GM19023 (cell line): ENCODE results near the gene PAH.
"Not testable (repeated sequence)": the region's sequence is repeated elsewhere in the genome, so short reads cannot be mapped to it uniquely, and the experiment has no call there.

Experiments used
- ATAC-seq: cut with Tn5 transposase; IDR thresholded peaks from one replicate; pipeline ENCODE4 v1.9.1; 2021; ENCODE audit warnings: mild to moderate bottlenecking, moderate library complexity; ENCODE audit not compliant: unreplicated experiment

The PAH gene

GRCh38 chr12:102833687-102834441 is 83.2 kb downstream of the PAH start:
- ATAC-seq = no peak

- not testable (repeated sequence) for ATAC-seq
These were observed 84.2 kb downstream of the PAH start for GRCh38 chr12:102832826-102833225.

GRCh38 chr12:102824218-102824835 is 92.7 kb downstream of the PAH start:
- ATAC-seq = no peak

GRCh38 chr12:102821149-102821548 is 95.9 kb downstream of the PAH start:
- ATAC-seq = no peak

- ATAC-seq = no peak
These were observed 100.1 kb downstream of the PAH start for GRCh38 chr12:102816816-102817434.

GRCh38 chr12:102814691-102815367 is 102.2 kb downstream of the PAH start:
- no peak for ATAC-seq

GRCh38 chr12:102812344-102812743 is 104.7 kb downstream of the PAH start:
- ATAC-seq = no peak

- no peak for ATAC-seq
These were observed 105.8 kb downstream of the PAH start for GRCh38 chr12:102811110-102811737.

- no peak for ATAC-seq
These were observed 108.6 kb downstream of the PAH start for GRCh38 chr12:102808412-102808811.

GRCh38 chr12:102806592-102806991 is 110.5 kb downstream of the PAH start:
- no peak for ATAC-seq

GRCh38 chr12:102806110-102806509 is 110.9 kb downstream of the PAH start:
- ATAC-seq = no peak

GRCh38 chr12:102800565-102800964 is 116.5 kb downstream of the PAH start:
- no peak for ATAC-seq

GRCh38 chr12:102799229-102799628 is 117.8 kb downstream of the PAH start:
- no peak for ATAC-seq

- ATAC-seq = no peak
These were observed 119.5 kb downstream of the PAH start for GRCh38 chr12:102797528-102797927.

GRCh38 chr12:102793921-102794320 is 123.1 kb downstream of the PAH start:
- no peak for ATAC-seq
